Measurements from ENCODE around the gene PPIP5K2. TPM values are rescaled to one million over a fixed set of nuclear protein-coding genes. Genes with fewer than 3 reads are reported as not detected.

PPIP5K2 gene
- total RNA-seq, 1 experiment from 2014 or later, result 75.6 TPM

DNA sequence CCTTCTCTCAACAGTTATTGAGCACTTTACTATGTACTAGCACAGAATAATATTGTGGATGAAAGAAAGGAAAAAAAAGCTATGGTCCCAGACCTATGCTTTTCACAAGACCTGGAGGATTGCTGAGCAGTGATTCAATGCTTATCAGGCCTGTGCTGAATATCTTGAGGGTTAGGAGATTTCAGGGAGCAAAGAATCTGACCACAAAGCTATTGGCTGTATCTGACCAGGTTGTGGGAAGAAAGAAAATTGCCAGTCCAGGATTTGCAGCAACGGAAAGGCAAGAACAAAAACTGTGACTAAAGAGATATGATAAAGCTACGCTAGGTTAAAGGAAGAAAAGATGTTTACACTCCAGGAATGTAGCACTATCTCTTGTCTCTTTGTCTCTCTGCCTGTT is 123.6 kb downstream of the PPIP5K2 start:
- H3K4me3 ChIP-seq (ENCODE audit: low read depth, low read length, poor library complexity, severe bottlenecking), result no peak overlapping the region
- no peak overlapping the region for H3K27ac ChIP-seq (ENCODE audit: low read depth, low read length, poor library complexity, severe bottlenecking)
- POLR2A ChIA-PET (ENCODE audit: low non-redundant PET), result no interaction called here
- no peak for DNase-seq (ENCODE audit: low spot score)
- no peaks in the 10 kb centered on the region for H3K4me1 ChIP-seq (ENCODE audit: insufficient read depth, low read length, poor library complexity, severe bottlenecking)
- no peaks in the 10 kb centered on the region for H3K36me3 ChIP-seq (ENCODE audit: insufficient read depth, low read length, poor library complexity, severe bottlenecking)
- CTCF ChIA-PET, result interaction anchor here (0.7 kb wide), 1 partner anchor 476 kb away, joined by 7 read pairs; no protein-coding TSS in a partner anchor
- TF ChIP-seq, protein P1, sequence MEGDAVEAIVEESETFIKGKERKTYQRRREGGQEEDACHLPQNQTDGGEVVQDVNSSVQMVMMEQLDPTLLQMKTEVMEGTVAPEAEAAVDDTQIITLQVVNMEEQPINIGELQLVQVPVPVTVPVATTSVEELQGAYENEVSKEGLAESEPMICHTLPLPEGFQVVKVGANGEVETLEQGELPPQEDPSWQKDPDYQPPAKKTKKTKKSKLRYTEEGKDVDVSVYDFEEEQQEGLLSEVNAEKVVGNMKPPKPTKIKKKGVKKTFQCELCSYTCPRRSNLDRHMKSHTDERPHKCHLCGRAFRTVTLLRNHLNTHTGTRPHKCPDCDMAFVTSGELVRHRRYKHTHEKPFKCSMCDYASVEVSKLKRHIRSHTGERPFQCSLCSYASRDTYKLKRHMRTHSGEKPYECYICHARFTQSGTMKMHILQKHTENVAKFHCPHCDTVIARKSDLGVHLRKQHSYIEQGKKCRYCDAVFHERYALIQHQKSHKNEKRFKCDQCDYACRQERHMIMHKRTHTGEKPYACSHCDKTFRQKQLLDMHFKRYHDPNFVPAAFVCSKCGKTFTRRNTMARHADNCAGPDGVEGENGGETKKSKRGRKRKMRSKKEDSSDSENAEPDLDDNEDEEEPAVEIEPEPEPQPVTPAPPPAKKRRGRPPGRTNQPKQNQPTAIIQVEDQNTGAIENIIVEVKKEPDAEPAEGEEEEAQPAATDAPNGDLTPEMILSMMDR (conservative IDR thresholded peaks at IDR 0.05; ENCODE audit: low read depth, low read length), result no peak
- TF ChIP-seq EZH2 (IDR thresholded peaks at IDR 0.05; ENCODE audit: borderline replicate concordance, low read depth, low read length, poor library complexity, severe bottlenecking), result no peak
- no peaks in the 10 kb centered on the region for H3K27me3 ChIP-seq (replicated peaks; ENCODE audit: insufficient read depth, low read depth, low read length, poor library complexity)
- no TSS peak for BruUV-seq (replicated peaks)
- no peaks in the 10 kb centered on the region for H3K9me3 ChIP-seq (ENCODE audit: low read depth, low read length, poor library complexity, severe bottlenecking)
- intact Hi-C loops (cut with micrococcal nuclease; ENCODE audit: unreplicated experiment), result no loop called here

- no peaks in the 10 kb centered on the region for H3K9me3 ChIP-seq (ENCODE audit: low read depth, low read length, poor library complexity, severe bottlenecking)
- no peak overlapping the region for H3K4me3 ChIP-seq (ENCODE audit: low read depth, low read length, poor library complexity, severe bottlenecking)
- TF ChIP-seq, protein P1 (conservative IDR thresholded peaks at IDR 0.05; ENCODE audit: low read depth, low read length), result no peak
- TF ChIP-seq EZH2 (IDR thresholded peaks at IDR 0.05; ENCODE audit: borderline replicate concordance, low read depth, low read length, poor library complexity, severe bottlenecking), result no peak
- no peaks in the 10 kb centered on the region for H3K36me3 ChIP-seq (ENCODE audit: insufficient read depth, low read length, poor library complexity, severe bottlenecking)
- H3K27me3 ChIP-seq (replicated peaks; ENCODE audit: insufficient read depth, low read depth, low read length, poor library complexity), result no peaks in the 10 kb centered on the region
- H3K4me1 ChIP-seq (ENCODE audit: insufficient read depth, low read length, poor library complexity, severe bottlenecking), result no peaks in the 10 kb centered on the region
- no TSS peak for BruUV-seq (replicated peaks)
- DNase-seq (ENCODE audit: low spot score), result no peak
- CTCF ChIA-PET, result no interaction called here
- POLR2A ChIA-PET (ENCODE audit: low non-redundant PET), result no interaction called here
- intact Hi-C loops (cut with micrococcal nuclease; ENCODE audit: unreplicated experiment), result no loop called here
- H3K27ac ChIP-seq (ENCODE audit: low read depth, low read length, poor library complexity, severe bottlenecking), result no peak overlapping the region
Observed at GRCh38 chr5:103244398-103244797, 124.3 kb downstream of the PPIP5K2 start.

GRCh38 chr5:103245761-103246160 is 125.7 kb downstream of the PPIP5K2 start:
- CTCF ChIA-PET, result no interaction called here
- Histone ChIP-seq H3K4me3 (ENCODE audit: low read depth, low read length, poor library complexity, severe bottlenecking) (no peak overlapping the region), H3K27me3 (replicated peaks; ENCODE audit: insufficient read depth, low read depth, low read length, poor library complexity) (no peaks in the 10 kb centered on the region), H3K27ac (ENCODE audit: low read depth, low read length, poor library complexity, severe bottlenecking) (no peak overlapping the region), H3K4me1 (ENCODE audit: insufficient read depth, low read length, poor library complexity, severe bottlenecking) (no peaks in the 10 kb centered on the region), H3K36me3 (ENCODE audit: insufficient read depth, low read length, poor library complexity, severe bottlenecking) (no peaks in the 10 kb centered on the region), H3K9me3 (ENCODE audit: low read depth, low read length, poor library complexity, severe bottlenecking) (no peaks in the 10 kb centered on the region)
- DNase-seq (ENCODE audit: low spot score), result no peak
- intact Hi-C loops (cut with micrococcal nuclease; ENCODE audit: unreplicated experiment), result no loop called here
- TF ChIP-seq, protein P1 (conservative IDR thresholded peaks at IDR 0.05; ENCODE audit: low read depth, low read length), result no peak
- TF ChIP-seq EZH2 (IDR thresholded peaks at IDR 0.05; ENCODE audit: borderline replicate concordance, low read depth, low read length, poor library complexity, severe bottlenecking), result no peak
- BruUV-seq (replicated peaks), result no TSS peak
- POLR2A ChIA-PET (ENCODE audit: low non-redundant PET), result no interaction called here

Measured in A673 (cell line).